Activated CD4-positive, CD25-positive, alpha-beta regulatory T cell treated with anti-CD3 and anti-CD28 coated beads, Interleukin-2, amount 50 U/mL, for 16 hours (primary cell): ENCODE data around the gene NKD1.

ENCODE experiments used
- DNase-seq: peaks from one replicate; pipeline ENCODE4 v3.0.0-alpha.2; 2020; ENCODE audit warnings: low read depth, low spot score

The NKD1 gene

GRCh38 chr16:50613281-50613963, 65.2 kb downstream of the NKD1 start:
- no peak for DNase-seq

- DNase-seq: no peak
Measured at GRCh38 chr16:50613964-50614474, 65.8 kb downstream of the NKD1 start.

- no peak for DNase-seq
Measured at GRCh38 chr16:50614955-50615724, 66.9 kb downstream of the NKD1 start.

GRCh38 chr16:50615891-50616290, 67.7 kb downstream of the NKD1 start:
- DNase-seq: no peak

GRCh38 chr16:50616386-50616785, 68.2 kb downstream of the NKD1 start:
- no peak for DNase-seq

- DNase-seq: no peak
Measured at GRCh38 chr16:50616883-50617645, 68.9 kb downstream of the NKD1 start.

GRCh38 chr16:50617646-50618184, 69.5 kb downstream of the NKD1 start:
- no peak for DNase-seq

GRCh38 chr16:50618238-50618918, 70.2 kb downstream of the NKD1 start:
- no peak for DNase-seq

- DNase-seq: no peak
Measured at GRCh38 chr16:50619702-50620491, 71.7 kb downstream of the NKD1 start.

GRCh38 chr16:50620646-50621451, 72.7 kb downstream of the NKD1 start:
- no peak for DNase-seq

GRCh38 chr16:50621452-50621792, 73.2 kb downstream of the NKD1 start:
- no peak for DNase-seq

- DNase-seq: no peak
Measured at GRCh38 chr16:50622029-50622428, 73.8 kb downstream of the NKD1 start.

GRCh38 chr16:50622643-50623369, 74.6 kb downstream of the NKD1 start:
- DNase-seq: no peak

- DNase-seq: no peak
Measured at GRCh38 chr16:50624449-50624970, 76.3 kb downstream of the NKD1 start.

- DNase-seq: no peak
Measured at GRCh38 chr16:50625374-50625773, 77.2 kb downstream of the NKD1 start.

GRCh38 chr16:50626868-50627267, 78.7 kb downstream of the NKD1 start:
- DNase-seq: no peak

GRCh38 chr16:50627419-50627818, 79.2 kb downstream of the NKD1 start:
- DNase-seq: no peak

- DNase-seq: no peak
Measured at GRCh38 chr16:50628156-50628802, 80.1 kb downstream of the NKD1 start.
